Fibroblast of skin of right quadriceps (primary cell): ENCODE data around the gene TMTC2.
"Not testable (repeated sequence)": the region's sequence is repeated elsewhere in the genome, so short reads cannot be mapped to it uniquely, and the experiment has no call there.

Experiments
- DNase-seq: peaks from one replicate; pipeline ENCODE4 v3.0.0-alpha.2; 2013

The TMTC2 gene

GRCh38 chr12:83093426-83093825 is 406.7 kb downstream of the TMTC2 start:
- DNase-seq, result no peak

- DNase-seq, result no peak
Measured at GRCh38 chr12:83097643-83098342, 411.1 kb downstream of the TMTC2 start.

GRCh38 chr12:83099436-83099835 is 412.7 kb downstream of the TMTC2 start:
- no peak for DNase-seq

GRCh38 chr12:83102499-83102898 is 415.8 kb downstream of the TMTC2 start:
- peak; percentile 21 for DNase-seq

GRCh38 chr12:83106873-83107272 is 420.2 kb downstream of the TMTC2 start:
- no peak for DNase-seq

GRCh38 chr12:83110424-83110823 is 423.7 kb downstream of the TMTC2 start:
- DNase-seq, result no peak

- DNase-seq, result peak; percentile 9
Measured at GRCh38 chr12:83113945-83114344, 427.2 kb downstream of the TMTC2 start.

- DNase-seq, result no peak
Measured at GRCh38 chr12:83114966-83115365, 428.3 kb downstream of the TMTC2 start.

- DNase-seq, result not testable (repeated sequence)
Measured at GRCh38 chr12:83117926-83118325, 431.2 kb downstream of the TMTC2 start.

- DNase-seq, result no peak
Measured at GRCh38 chr12:83121897-83122622, 435.4 kb downstream of the TMTC2 start.

GRCh38 chr12:83122623-83122934 is 435.9 kb downstream of the TMTC2 start:
- no peak for DNase-seq

- peak; percentile 4 for DNase-seq
Measured at GRCh38 chr12:83123039-83123438, 436.3 kb downstream of the TMTC2 start.

GRCh38 chr12:83128540-83128939 is 441.8 kb downstream of the TMTC2 start:
- peak; percentile 20 for DNase-seq

- DNase-seq, result no peak
Measured at GRCh38 chr12:83130178-83130577, 443.5 kb downstream of the TMTC2 start.

- DNase-seq, result no peak
Measured at GRCh38 chr12:83132360-83132759, 445.7 kb downstream of the TMTC2 start.

- no peak for DNase-seq
Measured at GRCh38 chr12:83136411-83136810, 449.7 kb downstream of the TMTC2 start.

GRCh38 chr12:83140135-83140534 is 453.4 kb downstream of the TMTC2 start:
- DNase-seq, result no peak

- no peak for DNase-seq
Measured at GRCh38 chr12:83141460-83141994, 454.8 kb downstream of the TMTC2 start.

- no peak for DNase-seq
Measured at GRCh38 chr12:83142914-83143313, 456.2 kb downstream of the TMTC2 start.

- DNase-seq, result no peak
Measured at GRCh38 chr12:83143950-83144349, 457.2 kb downstream of the TMTC2 start.

GRCh38 chr12:83145325-83145840 is 458.7 kb downstream of the TMTC2 start:
- no peak for DNase-seq

GRCh38 chr12:83147341-83147740 is 460.6 kb downstream of the TMTC2 start:
- no peak for DNase-seq

- DNase-seq, result no peak
Measured at GRCh38 chr12:83149987-83150386, 463.3 kb downstream of the TMTC2 start.
